Measurements from ENCODE around the gene SLC6A8.
A peak's percentile ranks its signal among the peaks of the same experiment; 100 is the strongest.

Gene SLC6A8

DNA sequence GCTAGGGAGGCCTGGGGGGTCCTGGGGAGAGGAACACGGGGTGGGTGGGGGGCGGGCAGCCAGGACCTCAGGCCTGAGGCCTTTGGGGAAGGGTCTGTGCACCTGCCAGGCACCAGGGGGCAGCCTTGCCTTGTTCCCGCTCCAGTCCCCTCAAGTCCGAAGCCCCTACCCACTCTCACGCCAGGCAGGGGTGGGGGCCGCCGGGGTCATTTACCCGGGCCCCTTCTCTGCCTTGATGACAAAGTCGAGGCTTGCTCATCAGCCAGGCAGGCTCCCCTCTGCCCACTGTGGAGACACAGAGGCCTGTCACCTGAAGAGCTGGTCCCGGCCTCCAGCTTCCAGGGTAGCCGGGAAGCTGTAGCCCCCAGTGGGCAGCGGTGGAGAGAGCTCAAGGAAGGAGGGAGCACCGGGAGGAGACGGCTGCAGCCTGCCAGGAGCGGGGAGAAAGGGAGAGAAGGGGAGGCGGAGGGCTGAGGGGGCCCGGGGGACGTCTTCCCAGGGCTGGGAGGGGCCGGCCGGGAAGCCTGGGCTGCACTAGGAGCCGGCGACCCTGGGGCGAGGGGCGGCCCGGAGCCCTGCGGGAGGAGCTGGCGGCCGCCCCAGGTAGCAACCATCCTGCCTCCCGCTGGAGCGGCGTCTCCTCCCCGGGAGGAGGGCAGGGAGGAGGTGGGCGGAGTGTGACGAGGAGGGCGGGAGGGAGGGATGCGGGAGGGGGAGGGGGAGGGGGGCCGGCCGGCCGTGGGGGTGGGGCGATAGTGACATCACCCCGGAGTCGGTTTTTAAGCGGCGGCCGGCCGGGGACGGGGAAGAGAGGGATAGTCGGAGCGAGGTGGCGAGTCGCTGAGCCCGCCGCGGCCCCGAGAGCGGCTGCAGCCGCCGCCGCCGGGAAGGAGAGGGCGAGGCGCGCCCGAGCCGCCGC lies at the start of gene SLC6A8:
TSS of gene SLC6A8 (plus strand) at position 806 of the 919 bp plus-strand sequence. CDS start 649 bp downstream, outside the sequence.
- peak; percentile 83 for DNase-seq

DNA sequence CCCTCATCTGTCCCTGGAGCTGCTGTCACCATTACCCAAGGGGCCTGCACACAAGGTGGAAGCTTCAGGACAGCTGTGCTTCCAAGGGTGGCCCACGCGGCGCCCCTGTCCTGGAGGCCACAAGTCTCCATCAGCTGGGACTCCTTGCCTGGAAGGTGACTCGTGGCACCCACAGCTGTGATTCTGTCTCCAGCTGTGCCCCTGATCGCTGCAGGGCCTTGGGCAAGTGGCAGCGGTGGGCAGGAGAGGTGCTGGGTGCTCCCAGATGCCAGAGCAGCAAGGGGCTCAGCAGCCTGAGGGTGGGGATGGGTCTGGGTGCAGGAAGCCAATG lies 49.7 kb upstream of the SLC6A8 start:
- no peak for DNase-seq

DNA sequence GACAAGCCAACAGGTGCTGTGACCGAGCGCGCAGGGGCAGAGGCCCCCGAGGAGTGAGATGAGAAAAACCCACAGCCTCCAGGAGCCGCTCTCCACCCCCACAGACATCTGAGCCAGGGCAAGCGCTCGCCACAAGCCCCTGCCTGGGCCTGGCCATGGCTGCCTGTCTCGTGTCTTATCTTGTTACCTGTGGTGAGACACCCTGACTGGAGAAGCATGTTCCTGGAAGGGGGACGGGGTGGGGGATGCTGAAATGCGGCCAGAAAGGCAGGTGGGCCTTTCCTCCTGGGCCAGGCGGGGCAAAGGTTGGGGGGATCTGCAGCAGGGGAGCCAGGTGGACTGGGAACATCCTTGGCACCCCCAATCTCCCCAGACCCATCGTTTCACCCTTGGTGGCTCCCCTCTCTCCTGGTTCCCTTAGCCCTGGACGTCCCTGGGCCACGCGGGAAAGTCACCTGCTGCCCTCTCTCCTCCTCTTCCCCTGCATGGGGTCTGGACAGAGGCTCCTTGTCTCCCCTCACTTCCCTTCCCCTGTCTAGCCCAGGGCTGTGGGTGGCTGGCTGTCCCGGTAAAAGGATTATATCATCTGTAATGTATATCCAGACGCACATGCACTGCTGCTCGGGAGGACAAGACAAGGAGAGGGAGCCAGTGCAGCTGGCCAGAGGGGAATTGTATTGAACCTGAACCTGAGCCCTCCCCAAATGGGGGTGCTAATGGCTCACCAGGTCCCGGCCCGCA lies 49.1 kb upstream of the SLC6A8 start:
- DNase-seq: no peak

DNA sequence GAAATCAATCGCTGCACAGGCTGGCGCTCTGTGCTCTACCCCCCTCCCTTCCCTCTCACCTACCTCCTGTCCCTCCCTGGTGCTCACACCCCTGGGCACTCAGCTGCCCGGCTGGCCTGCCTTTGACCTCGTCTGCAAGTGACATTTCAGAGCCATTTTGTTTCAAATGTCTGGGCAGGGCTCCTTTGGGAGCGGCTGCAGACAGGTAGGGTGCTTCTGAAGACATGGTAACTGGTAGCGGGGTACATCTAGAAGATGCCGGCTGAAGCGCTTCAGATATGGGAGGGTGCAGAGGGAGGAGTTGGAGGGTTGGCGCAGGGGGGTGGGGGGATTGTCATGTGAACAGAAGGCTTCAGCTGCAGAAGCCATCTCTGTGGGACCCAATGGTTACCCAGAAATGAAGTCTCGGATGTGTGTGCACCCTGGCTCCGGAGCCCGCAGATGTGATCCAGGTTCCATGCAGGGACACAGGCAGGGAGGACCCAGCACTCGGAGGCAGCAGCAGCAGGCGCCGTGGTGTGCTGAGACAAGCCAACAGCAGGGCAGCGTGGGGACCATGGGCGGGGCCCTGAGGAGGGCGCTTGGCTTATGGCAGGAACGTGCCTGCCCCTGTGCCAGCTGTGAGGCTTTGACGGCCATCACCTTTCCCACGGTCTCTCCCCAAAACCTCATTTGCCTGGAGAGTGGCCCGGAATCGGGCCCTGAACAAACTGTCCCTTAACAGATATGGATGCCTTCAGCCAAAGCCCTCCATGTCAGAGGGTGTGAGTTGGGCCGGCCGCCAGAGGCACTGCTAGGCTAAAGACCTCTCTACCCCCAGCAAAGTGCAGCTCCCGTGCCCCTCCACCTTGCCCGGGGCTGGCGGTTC lies 48.3 kb upstream of the SLC6A8 start:
- DNase-seq: no peak

DNA sequence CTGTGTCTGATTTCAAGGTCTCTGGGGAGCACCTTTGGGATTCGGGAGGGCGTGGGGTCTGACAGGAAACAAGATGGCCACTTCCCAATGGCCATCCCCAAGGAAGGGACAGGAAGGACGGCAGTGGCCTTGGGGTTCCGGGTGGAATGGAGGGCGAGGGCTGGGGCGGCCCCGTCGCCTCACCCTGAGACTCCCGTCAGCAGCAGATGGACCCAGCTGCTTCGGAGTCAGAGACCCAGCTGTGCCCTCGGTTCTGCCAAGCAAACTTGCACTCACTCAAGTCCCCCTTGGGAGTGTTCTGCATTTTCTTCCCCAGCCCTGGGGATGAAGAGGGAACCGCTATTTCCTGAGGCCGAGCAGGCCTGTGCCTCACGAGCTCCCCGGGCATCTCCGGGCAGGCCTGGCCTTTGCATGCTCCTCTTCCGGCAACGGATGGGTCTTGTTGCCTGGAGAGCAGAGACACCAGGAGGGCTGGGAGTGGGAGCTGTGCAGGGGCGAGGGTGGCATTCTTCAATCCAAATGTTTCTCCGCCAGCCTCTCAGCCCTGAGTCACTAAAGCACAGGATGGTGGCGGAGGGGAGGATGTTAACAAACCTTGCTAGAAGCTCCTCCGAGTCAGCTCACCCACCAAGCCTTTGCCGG lies 47.6 kb upstream of the SLC6A8 start:
- no peak for DNase-seq

DNA sequence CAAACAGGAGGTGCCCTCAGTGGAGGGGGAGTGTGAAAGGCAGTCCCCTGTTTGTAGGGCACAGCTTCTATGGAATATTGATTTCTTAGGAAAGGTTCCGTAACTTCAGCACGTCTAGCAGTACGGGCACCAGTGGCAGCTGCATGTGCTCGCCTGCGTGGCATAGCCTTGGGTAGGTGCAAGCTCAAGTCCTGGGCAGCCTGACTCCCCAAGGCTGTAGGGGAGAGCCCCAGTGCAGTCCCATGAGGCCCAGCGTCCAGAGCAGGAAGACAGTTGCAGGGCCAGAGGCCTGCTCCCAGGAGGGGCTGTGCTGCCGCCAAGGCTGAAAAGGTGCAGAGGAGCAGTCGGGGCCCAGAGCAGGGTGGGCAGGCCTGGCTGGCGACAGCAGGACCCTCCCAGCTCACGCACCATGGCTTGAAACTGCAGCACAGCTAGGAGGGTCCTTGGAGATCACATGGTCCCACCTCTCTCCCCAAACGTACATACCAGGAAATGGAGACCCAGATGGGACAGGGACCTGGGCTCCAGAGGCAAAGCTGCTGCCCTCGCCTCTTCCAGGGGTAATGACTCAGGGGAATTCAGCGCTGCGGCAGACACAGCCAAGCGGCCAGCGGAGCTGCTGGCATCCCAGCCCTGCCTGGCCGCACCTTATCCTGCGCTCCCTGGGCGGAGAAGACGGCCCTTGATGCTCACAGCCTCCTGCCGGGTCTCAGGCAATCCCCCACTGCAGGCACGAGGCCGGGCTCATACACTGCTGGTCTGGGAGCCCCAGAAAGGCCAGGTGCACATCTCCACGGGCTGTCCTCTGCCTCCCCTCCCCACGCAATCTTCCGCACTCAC lies 46.8 kb upstream of the SLC6A8 start:
- DNase-seq: no peak

DNA sequence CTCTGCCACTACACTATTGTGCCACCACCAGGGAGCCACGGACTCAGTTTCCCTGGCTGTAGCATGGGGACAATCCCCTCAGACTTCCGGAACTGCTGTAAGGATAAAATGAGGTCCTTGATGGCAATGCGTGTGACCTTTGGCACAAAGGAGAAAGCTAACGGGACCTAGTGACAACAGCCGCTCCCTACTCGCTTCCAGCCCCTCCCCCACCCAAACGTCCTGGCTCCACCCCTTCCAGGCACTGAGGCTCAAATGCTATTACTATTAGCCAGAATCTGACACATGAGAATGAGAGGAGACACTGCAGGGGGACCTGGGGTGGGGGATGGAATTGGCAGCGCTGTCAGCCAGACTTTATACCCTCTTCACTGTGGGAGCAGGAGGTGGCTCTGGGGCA lies 46.1 kb upstream of the SLC6A8 start:
- no peak for DNase-seq

DNA sequence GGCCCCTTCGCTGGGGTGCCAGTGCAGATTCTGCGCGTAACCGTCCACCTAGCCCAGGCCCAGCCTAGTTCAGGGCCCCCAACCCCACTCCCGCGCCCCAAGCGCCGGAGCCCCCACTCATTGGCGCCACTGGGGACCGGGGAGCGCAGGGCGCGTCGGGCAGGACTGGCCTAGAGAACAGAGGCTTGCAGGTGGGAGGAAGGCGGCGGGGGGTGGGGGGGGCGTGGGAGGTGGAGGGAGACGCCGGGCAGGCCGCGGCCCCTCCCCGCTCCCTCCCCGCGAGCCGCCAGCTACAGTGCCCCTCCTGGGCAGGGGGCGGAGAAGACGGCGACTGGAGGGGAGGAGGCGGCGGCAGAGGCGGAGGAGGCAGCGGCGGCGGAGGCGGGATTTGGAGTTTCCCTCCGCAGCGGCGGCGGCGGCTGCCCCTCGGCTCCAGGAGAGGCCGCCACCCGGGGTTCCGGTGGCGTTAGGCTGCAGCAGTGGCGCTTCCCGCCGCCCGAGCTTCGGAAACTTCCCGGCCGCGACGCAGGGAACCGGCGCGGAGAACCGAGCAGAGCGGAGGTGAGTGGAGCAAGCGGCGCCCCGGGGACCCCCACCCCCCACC lies 45.6 kb upstream of the SLC6A8 start:
- no peak for DNase-seq

DNA sequence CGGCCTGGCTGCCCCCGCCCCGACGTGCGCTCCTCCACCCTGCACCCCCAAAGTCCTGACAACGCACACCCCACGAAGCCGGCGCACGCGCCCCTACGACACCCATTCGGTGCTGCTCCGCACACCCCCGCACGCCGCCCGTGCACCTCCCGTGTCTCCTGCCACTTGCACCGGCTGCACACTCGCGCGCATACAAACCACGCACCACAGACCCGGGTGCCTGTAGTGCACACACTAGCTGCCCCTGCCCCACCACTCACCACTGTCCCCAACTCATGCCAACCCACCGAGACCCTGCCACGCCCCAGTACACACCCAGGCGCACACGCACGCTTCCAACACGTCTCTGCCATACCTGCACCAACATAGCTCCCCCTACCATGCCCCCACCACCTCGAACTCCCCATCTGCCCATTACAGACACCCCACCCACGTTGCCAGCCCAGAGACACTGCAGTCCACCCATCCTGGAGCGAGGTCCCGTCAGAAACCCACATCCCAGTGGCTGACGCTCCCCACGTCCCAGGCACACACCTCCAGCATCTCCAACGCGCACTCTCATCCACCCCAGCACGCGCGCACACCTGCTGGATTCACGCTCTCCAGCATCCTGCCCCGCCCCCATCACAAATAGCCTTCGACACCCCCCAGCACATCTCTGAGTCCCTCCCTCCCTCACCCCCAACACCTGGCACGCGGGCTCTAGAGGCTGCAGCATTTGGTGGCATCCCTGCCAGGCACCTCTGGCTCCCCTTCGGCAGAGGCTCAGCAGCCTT lies 44.9 kb upstream of the SLC6A8 start:
- no peak for DNase-seq

DNA sequence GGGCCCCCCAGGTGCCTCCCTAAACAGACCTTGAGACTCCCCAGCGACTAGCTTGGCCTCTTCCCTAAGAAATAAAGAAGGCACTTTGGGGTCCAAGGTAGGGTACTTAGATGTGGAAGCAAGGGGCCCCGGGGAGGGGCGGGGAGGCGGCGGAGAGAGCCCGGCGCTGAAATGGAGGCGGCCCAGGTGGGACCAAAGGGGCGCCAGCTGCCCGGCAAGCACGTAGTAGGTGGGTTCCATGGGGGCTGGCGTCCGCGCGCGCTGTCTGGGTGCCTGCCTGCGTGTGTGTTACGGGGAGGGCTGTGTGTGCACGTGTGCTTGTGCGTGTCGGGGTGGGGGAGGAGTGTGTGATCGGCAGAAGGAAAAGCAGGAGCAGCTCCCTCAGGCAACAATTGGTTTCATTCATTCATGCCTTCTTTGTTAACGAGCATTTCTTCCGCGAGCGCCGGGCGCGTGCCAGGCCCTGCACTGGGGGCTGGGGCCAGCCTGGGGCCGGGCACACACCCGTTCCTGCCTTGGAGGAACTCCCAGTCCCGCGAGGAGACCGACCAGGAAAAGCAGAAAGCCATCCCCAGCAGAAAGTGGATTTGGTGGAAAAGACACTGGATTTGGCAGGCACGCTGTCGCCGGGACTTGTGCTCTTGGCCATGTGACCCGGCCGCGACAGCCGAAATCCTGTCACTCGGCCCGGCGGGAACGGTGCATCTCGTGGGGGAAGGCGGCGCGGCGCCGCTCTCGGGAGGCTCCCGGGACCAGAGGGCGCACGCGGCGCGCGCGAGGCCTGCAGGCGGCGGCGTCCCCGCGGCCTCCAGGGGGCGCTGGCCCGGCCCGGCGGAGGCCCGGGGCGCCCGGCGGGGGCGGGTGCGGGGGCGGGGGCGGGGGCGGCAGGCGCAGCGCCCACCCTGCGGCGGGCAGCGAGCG lies 44.0 kb upstream of the SLC6A8 start:
- DNase-seq: no peak

DNA sequence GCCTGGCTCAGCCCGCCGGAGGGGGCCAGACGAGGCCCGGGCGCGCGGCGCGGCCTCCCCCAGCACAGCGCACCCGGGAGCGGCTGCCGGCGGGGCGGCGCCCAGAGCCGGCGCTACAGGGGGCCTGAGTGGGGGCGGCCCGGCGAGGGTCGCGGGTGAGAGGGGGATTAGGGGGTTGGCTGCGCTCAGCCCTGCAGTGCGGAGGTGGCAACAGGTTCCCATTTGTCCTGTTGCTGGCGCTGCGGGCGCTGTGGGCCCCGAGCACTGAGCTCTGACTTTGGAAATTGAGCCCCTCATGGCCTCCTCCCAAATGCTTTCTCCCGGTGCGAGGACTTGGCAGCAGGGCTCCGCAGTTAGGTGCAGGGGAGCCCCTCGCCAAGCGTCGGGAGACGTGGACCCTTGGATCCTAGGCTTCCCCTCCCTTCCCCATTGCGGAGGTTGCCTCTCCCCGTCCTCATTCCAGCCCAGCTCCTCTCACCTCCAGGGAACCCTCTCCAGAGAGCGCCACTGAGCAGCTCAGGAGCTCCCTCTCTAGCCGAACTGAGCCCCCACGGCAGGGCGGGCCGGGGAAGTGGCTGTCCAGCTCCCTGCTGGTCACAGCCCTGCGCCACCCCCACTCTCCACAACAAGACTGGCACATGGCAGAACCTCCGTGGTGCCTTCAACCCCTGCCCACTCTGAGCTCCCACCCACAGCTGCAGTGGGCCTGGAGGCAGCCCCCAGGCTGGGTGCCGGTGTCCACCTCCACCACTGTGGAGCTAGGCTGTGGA lies 43.2 kb upstream of the SLC6A8 start:
- no peak for DNase-seq

DNA sequence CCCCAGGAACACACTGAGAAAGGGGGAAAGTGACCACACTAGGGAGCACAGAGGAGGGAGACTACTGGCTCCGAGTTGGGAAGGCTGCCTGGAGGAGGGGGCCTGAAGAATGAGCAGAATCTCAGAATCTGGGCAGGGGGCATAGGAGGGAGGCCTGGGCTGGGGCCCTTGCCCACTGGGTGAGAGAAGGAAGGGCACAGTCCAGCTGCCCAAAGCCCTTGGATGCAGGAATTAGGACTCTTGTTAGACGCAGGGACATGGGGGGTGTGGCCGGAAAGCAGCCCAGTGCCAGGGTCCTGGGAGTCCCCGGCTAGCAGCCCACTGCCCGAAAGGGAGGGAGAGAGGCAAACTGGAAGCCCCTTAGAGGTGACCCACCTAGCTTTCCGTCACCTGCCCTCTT lies 42.6 kb upstream of the SLC6A8 start:
- DNase-seq: no peak

DNA sequence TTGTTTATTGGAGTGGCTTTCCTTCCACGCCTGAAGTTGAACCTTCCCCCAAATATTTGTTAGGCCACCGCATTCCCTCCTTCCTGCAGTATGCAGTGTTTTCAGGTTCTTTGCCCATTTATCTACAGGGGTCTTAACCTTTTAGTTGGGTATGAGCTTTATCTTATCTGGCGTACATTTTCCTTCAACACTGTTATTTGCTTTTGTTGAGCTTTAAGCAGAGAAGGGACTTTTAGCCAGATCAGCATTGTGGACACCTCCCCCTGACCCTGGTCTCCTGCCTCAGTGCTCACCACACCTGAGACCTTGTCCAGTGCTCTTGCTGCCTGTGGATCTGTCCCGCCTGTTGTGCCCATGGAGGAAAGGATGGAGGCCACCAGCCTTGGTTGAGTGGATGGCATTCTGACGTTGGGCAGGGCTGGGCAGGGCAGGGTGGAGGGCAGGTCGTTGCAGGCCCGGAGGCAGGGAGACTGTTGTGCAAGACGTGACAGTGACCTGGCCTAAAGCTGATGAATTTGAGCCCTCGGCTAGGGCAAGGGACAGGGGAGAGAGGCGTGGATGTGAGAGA lies 41.7 kb upstream of the SLC6A8 start:
- no peak for DNase-seq

DNA sequence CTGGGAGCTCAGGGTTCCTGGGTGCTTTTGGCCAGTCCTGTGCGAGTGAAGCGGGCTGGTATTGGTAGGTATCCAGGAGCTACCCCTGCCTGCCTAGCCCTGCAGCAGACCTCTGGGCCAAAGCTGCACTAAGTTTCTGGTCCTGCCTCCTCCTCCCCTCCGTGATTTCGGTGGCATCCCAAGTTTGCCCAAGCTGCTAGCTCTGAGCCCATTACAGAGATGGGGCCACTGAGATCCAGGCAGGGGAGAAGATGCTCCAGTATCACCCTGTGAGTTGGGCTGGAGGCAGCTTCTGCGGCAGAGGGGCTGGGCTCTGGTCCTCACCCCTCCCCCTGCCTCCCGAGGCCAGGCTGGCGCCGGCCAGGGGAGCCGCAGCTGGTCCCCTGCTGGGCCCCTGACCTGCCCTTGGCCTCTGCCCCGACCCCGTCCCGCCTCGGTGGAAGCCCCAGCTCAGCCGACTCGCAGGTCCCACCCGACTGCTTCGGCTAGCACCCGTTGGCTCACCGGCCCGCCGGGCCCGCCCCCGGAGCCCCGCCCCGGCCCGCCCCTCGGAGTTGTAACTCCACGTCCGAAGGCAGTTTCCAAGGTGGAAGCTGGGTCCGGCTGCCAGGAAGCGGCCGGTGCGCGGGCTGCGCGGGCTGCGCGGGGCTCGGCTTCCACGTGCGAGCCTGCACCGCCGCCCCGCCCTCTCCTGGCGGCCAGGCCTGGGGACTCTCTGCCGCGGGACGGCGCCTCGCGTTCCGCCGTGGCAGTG lies 40.9 kb upstream of the SLC6A8 start, which contains the start of gene DUSP9:
TSS of gene DUSP9 (plus strand) at position 584 of the 754 bp plus-strand sequence. CDS start 751 bp downstream, outside the sequence.
- DNase-seq: no peak

DNA sequence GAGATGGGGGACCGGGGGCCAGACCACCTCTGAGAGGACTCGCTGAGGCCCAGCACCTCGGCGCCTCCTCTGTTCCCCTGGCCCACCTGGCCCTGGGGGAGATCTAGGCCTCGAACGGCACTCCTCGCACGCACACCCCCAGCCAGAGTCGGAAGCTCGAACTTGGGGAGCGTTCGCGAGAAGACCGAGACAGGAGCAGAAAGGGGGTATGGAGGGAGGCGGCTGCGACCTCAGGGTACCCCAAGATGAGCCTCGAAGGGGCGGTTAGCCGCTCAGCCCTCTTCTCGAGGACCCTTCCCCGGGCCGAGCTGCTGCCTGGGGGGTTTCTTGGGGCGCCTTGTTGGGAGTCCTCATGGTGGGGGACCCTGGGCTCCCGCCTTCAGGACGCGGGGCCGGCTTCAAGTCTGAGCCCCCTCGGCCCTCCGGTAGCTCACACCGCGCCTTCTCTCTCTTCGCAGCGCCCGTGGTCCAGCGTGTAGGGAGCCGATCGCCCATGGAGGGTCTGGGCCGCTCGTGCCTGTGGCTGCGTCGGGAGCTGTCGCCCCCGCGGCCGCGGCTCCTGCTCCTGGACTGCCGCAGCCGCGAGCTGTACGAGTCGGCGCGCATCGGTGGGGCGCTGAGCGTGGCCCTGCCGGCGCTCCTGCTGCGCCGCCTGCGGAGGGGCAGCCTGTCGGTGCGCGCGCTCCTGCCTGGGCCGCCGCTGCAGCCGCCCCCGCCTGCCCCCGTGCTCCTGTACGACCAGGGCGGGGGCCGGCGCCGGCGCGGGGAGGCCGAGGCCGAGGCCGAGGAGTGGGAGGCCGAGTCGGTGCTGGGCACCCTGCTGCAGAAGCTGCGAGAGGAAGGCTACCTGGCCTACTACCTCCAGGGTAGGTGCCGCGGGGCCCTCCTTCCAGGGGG lies 40.0 kb upstream of the SLC6A8 start:
- DNase-seq: no peak
